ENCODE measurements around the gene CBR1.
"Not testable (repeated sequence)": the region's sequence is repeated elsewhere in the genome, so short reads cannot be mapped to it uniquely, and the experiment has no call there.

Gene CBR1

DNA sequence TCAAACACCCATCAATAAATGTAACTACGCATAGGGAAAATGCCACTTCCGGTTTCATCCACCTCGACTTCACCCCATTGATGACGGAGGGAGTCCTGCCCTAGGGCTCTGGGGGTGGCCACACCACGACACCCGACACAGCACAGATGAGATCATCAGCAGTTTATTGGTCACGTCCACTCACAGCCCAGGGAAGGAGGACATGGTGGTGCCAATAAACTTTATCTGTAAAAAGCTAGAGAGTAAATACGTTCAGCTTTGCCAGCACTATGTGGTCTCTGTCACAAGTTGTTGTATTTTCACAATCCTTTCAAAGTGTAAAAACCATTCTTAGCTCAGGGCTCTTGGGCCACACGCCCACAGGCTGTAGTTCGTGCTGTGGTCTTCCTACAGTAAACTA is 25.8 kb upstream of the CBR1 start:
- intact Hi-C loops (cut with DNase I) = no loop called here

DNA sequence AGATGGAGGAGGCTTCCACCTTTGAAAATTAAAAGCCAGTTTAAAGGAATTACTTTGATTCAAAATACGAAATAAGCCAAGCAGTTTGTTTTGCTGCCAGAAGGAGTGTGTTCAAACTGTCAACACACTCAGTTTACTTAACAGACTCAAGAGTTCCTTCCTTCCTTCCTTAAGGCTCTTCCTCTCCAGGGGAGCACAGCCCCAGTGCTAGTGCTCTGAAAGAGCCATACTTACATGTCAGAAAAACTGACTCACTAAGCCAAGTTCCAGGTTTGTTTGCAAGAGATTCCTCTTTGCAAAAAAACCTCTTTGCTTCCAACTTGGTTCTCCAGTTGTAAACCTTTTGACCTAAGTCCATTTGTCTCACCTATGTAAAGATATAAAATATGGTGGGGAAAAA is 23.8 kb upstream of the CBR1 start:
- no peak for DNase-seq
- intact Hi-C loops (cut with DNase I) = no loop called here

More for the DNA sequence above, 25.8 kb upstream of the CBR1 start:
- DNase-seq = peak in 1 of 42 donors; percentile 39

DNA sequence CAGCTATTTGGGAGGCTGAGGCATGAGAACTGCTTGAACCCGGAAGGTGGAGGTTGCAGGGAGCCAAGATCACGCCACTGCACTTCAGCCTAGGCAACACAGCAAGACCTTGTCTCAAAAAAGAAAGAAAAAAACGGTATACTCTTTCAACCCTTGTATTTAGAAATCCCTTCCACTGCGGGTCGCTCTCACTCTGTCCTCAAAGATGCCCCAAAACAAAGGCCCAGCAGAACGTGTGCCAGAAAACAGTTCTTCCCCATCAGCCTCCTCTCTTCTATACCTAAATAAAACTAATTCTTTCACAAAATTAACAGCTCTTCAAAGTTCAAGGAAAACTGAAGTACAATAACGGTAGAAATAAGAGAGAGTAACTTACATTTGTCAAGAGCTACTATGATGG is 22.7 kb upstream of the CBR1 start:
- intact Hi-C loops (cut with DNase I) = no loop called here
- DNase-seq = peak in 15 of 42 donors; percentile 16 to 75 (median 45)

DNA sequence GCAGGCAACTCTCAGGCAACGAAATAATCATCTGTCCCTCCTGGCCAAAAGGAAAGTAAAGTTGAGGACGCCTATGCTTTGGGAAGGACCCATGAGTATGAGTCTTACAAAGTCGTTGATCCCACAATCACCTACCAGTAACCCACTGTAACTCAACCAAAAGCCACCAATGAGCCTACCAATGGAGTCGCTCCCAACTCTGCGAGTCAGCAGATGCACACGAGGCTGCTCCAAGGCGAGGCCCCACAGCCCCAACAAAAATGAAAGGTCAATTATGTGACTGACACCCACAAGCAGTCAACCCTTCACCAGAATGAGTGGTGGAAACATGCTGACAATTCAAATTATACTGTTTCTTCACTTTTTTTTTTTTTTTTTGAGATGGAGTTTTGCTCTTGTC is 21.5 kb upstream of the CBR1 start:
- intact Hi-C loops (cut with DNase I) = no loop called here
- DNase-seq = peak in 1 of 42 donors; percentile 15

DNA sequence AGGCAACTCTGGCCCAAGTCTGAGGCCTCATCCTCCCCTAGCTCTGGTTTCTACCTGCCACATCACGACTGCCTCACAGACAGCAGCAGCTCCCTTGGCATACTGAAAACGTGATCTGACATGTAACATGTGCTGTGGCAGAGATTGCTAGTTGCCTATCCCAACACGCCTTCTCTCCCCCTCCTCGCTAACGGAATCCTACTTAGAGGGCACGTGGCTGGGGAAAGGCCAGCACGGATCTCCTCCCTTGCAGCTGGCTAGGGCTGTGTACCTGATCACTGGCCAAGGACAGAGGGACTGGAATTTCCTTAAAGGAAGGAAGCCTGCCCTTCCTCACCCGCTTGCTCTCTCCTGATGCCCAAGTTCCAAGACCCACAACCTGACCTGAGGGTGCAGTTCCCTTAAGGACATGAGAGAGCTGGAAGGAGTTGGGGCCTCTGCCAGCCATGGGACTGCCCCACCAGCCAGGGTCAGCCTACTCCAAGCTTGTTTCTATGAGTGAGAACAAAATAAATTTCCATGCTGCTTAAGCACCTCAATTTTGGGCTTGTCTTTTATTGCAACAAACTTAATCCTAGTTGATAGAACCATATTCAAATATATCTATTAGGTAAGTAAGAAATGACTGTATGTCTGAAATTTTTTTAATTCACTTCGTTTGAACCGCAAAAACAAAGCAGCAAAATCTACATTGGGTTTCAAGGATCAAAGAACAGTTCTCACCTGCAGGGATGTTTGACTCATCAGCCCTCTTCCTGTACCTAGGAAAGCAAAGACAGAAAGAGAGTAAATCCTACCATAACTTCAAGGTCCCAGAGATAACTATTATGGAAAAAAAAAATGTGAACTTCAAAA is 16.7 kb upstream of the CBR1 start:
- intact Hi-C loops (cut with DNase I) = no loop called here
- DNase-seq = peak in 1 of 42 donors; percentile 37

DNA sequence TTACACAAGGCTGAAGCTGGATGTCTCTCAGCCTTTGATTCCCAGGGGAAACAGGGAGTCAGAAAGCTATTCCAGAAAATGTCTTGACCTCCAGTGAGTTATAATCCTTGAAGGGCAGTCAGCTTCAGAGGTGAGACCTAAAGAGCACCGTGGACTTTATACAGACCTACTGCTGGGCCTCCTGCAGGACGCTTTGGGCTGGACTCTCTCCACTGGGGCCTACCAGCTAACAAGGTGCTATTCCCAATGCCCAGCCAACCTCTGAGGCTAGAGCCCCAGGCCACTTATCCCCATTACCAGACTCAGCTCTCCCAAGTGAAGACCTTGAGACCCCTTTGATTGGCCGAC is 16.1 kb upstream of the CBR1 start:
- no peak for DNase-seq
- intact Hi-C loops (cut with DNase I) = no loop called here

DNA sequence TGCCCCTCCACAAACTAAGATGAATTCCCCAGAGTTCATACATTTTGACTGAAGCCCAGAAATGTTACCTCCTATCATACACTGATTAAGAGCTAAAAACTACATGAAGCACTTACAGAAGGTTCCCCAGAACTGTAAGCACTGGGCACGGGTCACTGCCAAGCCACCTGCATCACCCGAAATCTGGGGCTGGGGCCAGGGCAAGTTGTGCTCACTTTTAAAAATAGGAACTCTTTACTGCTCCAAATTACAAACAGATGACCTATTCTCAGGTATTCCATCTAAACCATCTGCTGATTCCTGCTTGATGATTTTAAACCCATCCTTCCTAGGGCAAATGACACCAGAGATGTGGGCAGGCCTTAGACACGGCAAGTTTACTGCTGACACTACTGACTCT is 14.3 kb upstream of the CBR1 start:
- intact Hi-C loops (cut with DNase I) = no loop called here
- DNase-seq = peak in 1 of 42 donors; percentile 29

DNA sequence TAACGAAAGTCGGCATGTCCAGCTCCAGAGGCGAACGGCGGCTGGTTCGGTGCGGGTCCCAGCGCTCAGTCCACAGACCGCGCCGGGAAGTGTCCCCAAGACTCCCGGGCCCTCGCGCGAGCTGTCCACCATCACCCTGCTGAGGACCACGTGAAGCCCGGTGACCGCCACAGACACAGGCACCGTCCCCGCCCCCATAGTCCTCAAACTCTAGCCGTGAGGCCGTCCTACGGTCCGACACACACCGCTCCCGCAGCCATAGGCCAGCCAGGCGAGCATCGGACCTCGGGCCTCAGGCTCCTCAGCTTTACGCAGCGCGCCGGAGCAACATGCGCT is 10.0 kb upstream of the CBR1 start:
- intact Hi-C loops (cut with DNase I) = loop anchor here (5.0 kb wide), 1 partner anchor 48 kb away; no protein-coding TSS in a partner anchor
- peak in 23 of 42 donors; percentile 19 to 56 (median 38) for DNase-seq

DNA sequence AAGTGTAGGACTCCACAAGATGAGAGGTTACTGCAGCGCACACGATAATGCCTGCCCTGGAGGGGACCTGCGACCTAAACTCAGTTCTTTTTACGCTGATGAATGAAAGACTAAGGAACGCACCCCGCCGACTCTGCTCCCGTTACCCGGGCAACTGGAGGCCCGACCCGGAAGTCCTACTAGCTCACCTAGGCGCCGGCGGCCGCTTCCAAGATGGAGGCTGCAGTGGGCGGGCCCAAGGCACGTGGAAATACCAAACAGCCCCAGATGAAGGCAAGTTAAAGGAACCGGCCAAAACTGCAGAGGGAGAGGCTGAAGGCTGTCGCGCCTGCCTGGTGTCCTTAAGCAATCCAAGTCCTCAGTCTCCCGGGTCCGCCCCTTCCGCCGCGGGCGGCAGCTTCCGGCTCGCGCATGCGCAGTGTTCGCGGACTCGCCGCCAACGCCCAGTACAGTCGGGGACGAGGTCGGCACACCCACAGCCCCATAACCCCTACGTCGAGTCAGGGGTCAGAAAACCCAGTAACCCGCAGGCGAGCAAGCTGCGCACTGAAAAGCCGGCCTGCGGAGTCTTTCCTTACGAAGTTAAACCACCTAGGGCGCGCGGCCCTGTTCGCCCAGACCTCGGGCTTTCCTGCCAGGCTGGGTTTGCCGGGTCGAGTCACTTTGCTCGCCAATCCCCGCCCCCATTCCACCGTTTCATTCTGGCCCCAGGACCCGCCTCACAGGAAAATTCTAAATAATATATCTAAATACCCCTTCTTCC is 9.5 kb upstream of the CBR1 start, which contains the start of gene SETD4:
SETD4 (minus strand) TSS at position 368 of the 763 bp plus-strand sequence. CDS start 1,638 bp downstream, outside the sequence.
- DNase-seq = peak; percentile 84 to 98 (median 94)
- intact Hi-C loops (cut with DNase I) = loop anchor here (5.0 kb wide), 1 partner anchor 47 kb away; no protein-coding TSS in a partner anchor

DNA sequence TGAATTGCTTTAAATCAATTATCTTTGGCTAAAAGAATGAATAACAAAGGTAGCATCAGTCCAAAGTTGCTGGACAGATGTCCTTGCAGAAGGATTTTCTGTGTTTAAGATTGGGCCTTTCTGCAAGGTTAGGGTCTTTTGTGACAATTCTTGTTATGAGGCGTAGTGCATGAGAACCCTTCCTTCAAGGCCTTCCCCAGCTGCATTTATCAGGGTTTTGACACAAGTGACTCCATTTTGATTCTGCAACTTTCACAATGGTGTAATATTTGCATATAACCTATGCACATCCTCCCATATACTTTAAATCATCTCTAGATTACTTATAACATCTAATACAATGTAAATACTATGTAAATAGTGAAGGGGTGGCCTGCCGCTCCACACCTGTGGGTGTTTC is 8.4 kb upstream of the CBR1 start:
- no peak for DNase-seq
- intact Hi-C loops (cut with DNase I) = loop anchor here (5.0 kb wide), 1 partner anchor 46 kb away; no protein-coding TSS in a partner anchor

DNA sequence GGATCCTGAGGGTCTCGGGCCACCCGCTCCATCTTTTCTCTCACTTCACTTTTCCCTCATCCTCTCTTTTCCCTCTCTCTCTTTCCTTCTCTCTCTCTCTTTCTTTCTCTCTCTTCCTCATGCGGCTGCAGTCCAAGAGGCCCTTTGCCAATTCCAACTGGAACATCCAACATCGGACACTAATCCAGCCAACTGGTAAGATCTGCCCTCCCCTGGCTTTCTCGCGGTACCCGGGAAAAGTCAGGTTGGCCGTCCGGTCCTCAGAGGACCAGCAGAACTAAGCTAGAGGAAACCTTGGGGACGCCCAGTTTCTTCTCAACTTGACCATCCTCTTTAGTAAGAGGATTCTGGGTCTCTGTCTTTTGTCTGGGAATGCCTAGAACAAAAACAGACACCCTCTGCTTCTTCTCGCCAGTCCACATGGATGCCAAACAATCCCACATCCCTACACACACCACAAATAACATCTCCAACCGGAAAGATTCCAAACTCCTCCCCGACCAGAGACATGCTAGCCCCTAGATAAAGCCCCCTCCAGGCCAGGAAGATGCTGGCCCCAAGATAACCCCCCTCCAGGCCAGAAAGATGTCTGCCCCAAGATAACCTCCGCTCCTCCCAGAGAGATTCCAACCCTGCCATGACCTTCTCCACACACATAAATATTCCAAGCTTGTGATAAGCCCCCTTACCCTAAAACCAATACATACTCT is 6.3 kb upstream of the CBR1 start:
- intact Hi-C loops (cut with DNase I) = loop anchor here (5.0 kb wide), 1 partner anchor 44 kb away; no protein-coding TSS in a partner anchor
- peak in 1 of 42 donors; percentile 31 for DNase-seq

DNA sequence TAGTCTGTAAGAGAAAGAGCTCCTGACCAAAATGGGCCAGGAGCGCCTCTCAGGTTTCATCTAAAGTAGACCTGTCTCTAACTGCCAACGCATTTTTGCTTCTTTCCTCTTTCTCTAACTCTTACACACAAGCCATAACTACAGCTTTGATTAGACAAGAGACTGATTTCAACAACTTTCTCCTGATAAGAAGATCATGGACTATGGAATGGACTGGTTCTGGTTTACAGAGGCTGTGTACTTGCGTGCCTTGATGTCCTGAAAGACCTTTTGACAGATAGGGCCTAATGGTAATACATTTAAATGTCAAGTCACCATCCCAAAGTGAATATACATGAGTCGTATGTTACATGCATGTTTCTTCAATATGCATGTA is 5.8 kb upstream of the CBR1 start:
- no peak for DNase-seq
- intact Hi-C loops (cut with DNase I) = loop anchor here (5.0 kb wide), 1 partner anchor 43 kb away; no protein-coding TSS in a partner anchor

DNA sequence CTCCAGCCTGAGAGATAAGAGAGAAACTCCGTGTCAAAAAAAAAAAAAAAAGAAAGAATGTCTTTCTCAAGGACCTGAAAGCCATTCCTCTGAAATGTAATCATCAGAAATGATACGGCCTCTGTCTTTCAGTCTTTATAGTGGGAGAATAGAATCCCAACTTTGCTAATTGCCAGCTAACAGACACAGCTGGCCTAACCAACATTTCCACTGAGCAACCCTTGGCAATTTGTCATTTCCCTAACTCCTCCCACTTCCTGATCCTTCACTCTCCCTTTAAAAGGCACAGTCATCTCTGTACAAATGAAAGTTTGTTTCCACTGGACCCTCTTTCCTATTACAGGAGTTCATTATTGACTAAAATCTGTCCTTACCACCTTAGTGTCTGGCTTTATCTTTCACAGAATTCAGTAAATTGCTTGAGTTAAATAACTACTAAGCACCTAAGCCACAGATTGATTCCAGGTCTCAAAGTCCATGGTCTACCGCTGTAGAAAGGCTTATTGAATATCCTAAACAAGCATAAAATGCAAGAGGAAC is 4.3 kb upstream of the CBR1 start:
- intact Hi-C loops (cut with DNase I) = no loop called here
- peak in 1 of 42 donors; percentile 43 for DNase-seq

DNA sequence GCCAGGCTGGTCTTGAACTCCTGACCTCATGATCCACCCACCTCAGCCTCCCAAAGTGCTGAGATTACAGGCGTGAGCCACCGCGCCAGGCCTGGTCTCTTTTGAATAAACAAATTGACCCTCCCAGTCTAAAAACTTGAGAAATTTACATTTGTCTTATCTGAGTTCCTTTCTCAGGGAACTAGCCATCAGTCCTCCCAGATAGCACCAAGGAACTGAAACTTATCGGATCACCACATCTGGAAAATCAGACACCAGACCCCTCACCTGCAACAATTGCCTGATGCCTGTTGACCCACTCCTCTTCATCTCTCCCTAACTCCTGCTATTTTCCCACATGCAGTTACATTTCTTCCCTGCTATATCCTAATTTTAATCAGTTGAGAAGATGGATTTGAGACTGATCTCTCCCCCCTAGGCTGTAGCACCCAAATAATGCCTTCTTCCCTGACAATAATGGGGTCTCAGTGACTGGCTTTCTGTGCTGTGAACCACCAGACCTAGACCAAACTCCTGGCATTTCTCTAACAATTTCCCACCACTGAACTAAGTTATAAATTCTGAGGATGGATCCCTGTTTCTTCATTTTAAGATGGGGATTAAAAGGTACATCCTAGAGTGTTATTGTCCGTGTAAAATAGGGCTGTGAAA is 951 bp upstream of the CBR1 start:
- peak in 1 of 42 donors; percentile 11 for DNase-seq
- intact Hi-C loops (cut with DNase I) = no loop called here

DNA sequence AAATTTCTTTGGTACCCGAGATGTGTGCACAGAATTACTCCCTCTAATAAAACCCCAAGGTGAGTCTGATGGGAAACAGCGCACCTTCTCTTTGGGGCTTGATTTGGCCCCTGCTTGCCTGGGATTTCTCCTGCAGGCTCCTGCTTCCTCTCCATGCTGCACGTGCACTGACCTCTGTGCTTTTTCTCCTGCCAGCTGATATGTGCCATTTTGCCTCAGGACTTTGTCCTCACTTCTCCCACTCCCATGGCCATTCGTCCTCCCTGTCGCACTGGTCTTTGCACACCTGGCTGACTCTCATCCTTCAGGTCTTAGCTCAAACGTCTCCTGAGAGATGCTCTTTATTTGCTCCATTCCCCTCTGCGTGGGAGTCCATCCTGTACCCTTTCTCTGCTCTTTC is 1.2 kb downstream of the CBR1 start:
- DNase-seq = no peak
- intact Hi-C loops (cut with DNase I) = no loop called here

DNA sequence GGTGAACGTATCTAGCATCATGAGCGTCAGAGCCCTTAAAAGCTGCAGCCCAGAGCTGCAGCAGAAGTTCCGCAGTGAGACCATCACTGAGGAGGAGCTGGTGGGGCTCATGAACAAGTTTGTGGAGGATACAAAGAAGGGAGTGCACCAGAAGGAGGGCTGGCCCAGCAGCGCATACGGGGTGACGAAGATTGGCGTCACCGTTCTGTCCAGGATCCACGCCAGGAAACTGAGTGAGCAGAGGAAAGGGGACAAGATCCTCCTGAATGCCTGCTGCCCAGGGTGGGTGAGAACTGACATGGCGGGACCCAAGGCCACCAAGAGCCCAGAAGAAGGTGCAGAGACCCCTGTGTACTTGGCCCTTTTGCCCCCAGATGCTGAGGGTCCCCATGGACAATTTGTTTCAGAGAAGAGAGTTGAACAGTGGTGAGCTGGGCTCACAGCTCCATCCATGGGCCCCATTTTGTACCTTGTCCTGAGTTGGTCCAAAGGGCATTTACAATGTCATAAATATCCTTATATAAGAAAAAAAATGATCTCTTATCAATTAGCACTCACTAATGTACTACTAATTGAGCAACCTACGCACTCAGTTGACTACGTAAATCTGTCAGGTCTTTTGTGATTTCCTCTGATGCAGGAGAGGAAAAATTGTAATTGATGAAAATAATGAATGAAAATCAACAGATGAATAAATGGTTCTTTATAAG is 2.8 kb downstream of the CBR1 start:
- DNase-seq = peak in 22 of 42 donors; percentile 16 to 70 (median 44)
- intact Hi-C loops (cut with DNase I) = no loop called here

DNA sequence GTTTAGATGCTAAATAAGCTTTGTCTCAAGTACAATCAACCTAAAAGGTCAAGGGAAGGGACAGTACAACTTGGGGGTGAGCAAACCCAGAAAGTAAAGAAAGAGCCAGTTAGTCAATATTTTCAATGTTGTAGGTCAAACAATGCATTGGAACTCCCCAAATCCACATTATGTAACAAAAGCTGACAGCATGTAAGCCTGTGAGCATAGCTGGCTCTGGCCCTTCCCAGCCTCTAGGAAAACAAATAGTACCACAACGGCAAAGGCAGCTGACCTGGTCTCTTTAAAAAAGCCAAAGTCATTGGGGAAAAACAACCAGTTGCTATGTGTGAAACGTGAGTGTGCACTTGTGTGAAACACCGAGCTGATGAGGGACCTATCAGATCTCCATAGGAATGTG is 3.4 kb downstream of the CBR1 start:
- DNase-seq = peak in 4 of 42 donors; percentile 27 to 54 (median 42)
- intact Hi-C loops (cut with DNase I) = no loop called here

DNA sequence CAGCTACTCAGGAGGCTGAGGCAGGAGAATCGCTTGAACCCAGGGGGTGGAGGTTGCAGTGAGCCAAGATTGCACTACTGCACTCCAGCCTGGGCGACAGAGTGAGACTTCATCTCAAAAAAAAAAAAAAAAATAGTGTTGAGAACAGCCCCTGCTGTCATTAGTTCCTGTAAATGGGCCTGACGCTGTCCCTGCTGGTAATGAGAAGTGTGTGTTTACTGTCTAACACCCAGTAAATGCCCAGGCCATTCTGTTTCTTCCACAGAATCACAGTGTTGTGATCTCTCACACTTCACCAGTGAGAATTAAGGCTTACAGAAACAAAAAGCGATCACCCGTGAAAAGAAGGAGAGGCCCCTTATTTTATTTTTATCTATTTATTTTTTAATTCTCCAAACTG is 4.1 kb downstream of the CBR1 start:
- peak in 3 of 42 donors; percentile 12 to 56 (median 54) for DNase-seq
- intact Hi-C loops (cut with DNase I) = not testable (repeated sequence)
